GM21737 (cell line): Measurements from ENCODE around the gene SLC8A3.

Experiments used
- ATAC-seq: cut with Tn5 transposase; IDR thresholded peaks from one replicate; pipeline ENCODE4 v1.9.1; 2021; ENCODE audit warnings: mild to moderate bottlenecking, moderate library complexity; ENCODE audit not compliant: unreplicated experiment

The SLC8A3 gene

GRCh38 chr14:70123796-70124195 is 65.0 kb downstream of the SLC8A3 start:
- no peak for ATAC-seq

GRCh38 chr14:70121521-70121920 is 67.2 kb downstream of the SLC8A3 start:
- ATAC-seq, result no peak

- ATAC-seq, result no peak
Measured at GRCh38 chr14:70118064-70118463, 70.7 kb downstream of the SLC8A3 start.

- ATAC-seq, result no peak
Measured at GRCh38 chr14:70116278-70116677, 72.5 kb downstream of the SLC8A3 start.

- no peak for ATAC-seq
Measured at GRCh38 chr14:70114621-70115156, 74.1 kb downstream of the SLC8A3 start.

- ATAC-seq, result no peak
Measured at GRCh38 chr14:70113211-70113610, 75.5 kb downstream of the SLC8A3 start.

GRCh38 chr14:70108419-70108818 is 80.3 kb downstream of the SLC8A3 start:
- no peak for ATAC-seq

GRCh38 chr14:70107309-70107708 is 81.4 kb downstream of the SLC8A3 start:
- ATAC-seq, result no peak

- ATAC-seq, result no peak
Measured at GRCh38 chr14:70100071-70100470, 88.7 kb downstream of the SLC8A3 start.

- no peak for ATAC-seq
Measured at GRCh38 chr14:70098250-70098809, 90.4 kb downstream of the SLC8A3 start.

GRCh38 chr14:70097576-70098249 is 91.0 kb downstream of the SLC8A3 start:
- no peak for ATAC-seq

GRCh38 chr14:70096866-70097265 is 91.9 kb downstream of the SLC8A3 start:
- no peak for ATAC-seq

GRCh38 chr14:70094631-70095030 is 94.1 kb downstream of the SLC8A3 start:
- ATAC-seq, result no peak

GRCh38 chr14:70094106-70094505 is 94.6 kb downstream of the SLC8A3 start:
- no peak for ATAC-seq

- no peak for ATAC-seq
Measured at GRCh38 chr14:70093156-70093555, 95.6 kb downstream of the SLC8A3 start.

GRCh38 chr14:70087380-70087697 is 101.4 kb downstream of the SLC8A3 start:
- no peak for ATAC-seq

GRCh38 chr14:70086685-70087379 is 101.9 kb downstream of the SLC8A3 start:
- ATAC-seq, result no peak

GRCh38 chr14:70084226-70084625 is 104.5 kb downstream of the SLC8A3 start:
- no peak for ATAC-seq

- ATAC-seq, result no peak
Measured at GRCh38 chr14:70082394-70082793, 106.4 kb downstream of the SLC8A3 start.

- no peak for ATAC-seq
Measured at GRCh38 chr14:70080076-70080475, 108.7 kb downstream of the SLC8A3 start.

- ATAC-seq, result no peak
Measured at GRCh38 chr14:70078329-70078728, 110.4 kb downstream of the SLC8A3 start.

- ATAC-seq, result no peak
Measured at GRCh38 chr14:70077720-70078119, 111.0 kb downstream of the SLC8A3 start.
